Type B pancreatic cell (in vitro differentiated cells): ENCODE data around the gene TRMT11. TPM values are rescaled to one million over a fixed set of nuclear protein-coding genes. Genes with fewer than 3 reads are reported as not detected.

ENCODE experiments used
- DNase-seq: peaks from one replicate; pipeline ENCODE4 v3.0.0; 2021; ENCODE audit warnings: mixed read lengths; ENCODE audit not compliant: unreplicated experiment; ENCODE audit errors: extremely low spot score
- H3K27ac Mint-ChIP-seq: 2 replicates; pipeline ENCODE4 v1.8.0; 2021; ENCODE audit warnings: mild to moderate bottlenecking, mixed read lengths
- H3K27me3 Mint-ChIP-seq: 2 replicates; pipeline ENCODE4 v1.8.0; 2021; ENCODE audit warnings: mixed read lengths
- H3K36me3 Mint-ChIP-seq: 2 replicates; pipeline ENCODE4 v1.8.0; 2021; ENCODE audit warnings: mixed read lengths
- H3K4me1 Mint-ChIP-seq: one replicate; pipeline ENCODE4 v1.8.0; 2021; ENCODE audit warnings: mixed read lengths; ENCODE audit not compliant: unreplicated experiment
- H3K4me3 Mint-ChIP-seq: 2 replicates; pipeline ENCODE4 v1.8.0; 2021; ENCODE audit warnings: mild to moderate bottlenecking, mixed read lengths
- H3K9me3 Mint-ChIP-seq: 2 replicates; pipeline ENCODE4 v1.8.0; 2021; ENCODE audit warnings: mixed read lengths
- CTCF ChIP-seq: fragments of 200-600 bp; sonication (generic); conservative IDR thresholded peaks from 2 replicates; pipeline ENCODE4 v1.5.0; 2021; ENCODE audit warnings: antibody characterized with exemption, mild to moderate bottlenecking
- total RNA-seq: library from RNA; stranded (reverse); gene quantifications from 2 replicates; pipeline ENCODE4 v1.2.1, GENCODE V29; 2021; ENCODE audit warnings: low replicate concordance

The TRMT11 gene
- total RNA-seq, 1 donor from 2014 or later: 22.3 TPM

- DNase-seq: no peak
- no peaks in the 10 kb centered on the region for H3K27me3 Mint-ChIP-seq
- H3K4me1 Mint-ChIP-seq: peaks cover 7% of the 10 kb centered on the region
- peaks cover 11% of the 10 kb centered on the region for H3K36me3 Mint-ChIP-seq
- H3K4me3 Mint-ChIP-seq: no peak overlapping the region
- TF ChIP-seq CTCF: no peak
- no peak overlapping the region for H3K27ac Mint-ChIP-seq
- peaks cover 7% of the 10 kb centered on the region for H3K9me3 Mint-ChIP-seq
These were observed 86.5 kb downstream of the TRMT11 start for GRCh38 chr6:126072834-126073233.

- Mint-ChIP-seq H3K9me3 (no peaks in the 10 kb centered on the region), H3K27ac (no peak overlapping the region)
These were observed 89.2 kb downstream of the TRMT11 start for GRCh38 chr6:126075335-126076071.

GRCh38 chr6:126076992-126077664 lies 90.8 kb downstream of the TRMT11 start:
- Mint-ChIP-seq H3K27me3 (no peaks in the 10 kb centered on the region), H3K27ac (no peak overlapping the region), H3K9me3 (no peaks in the 10 kb centered on the region), H3K36me3 (peaks cover 6% of the 10 kb centered on the region), H3K4me3 (no peak overlapping the region), H3K4me1 (peaks cover 10% of the 10 kb centered on the region)
- TF ChIP-seq CTCF: no peak
- DNase-seq: no peak

More at GRCh38 chr6:126075335-126076071, 89.2 kb downstream of the TRMT11 start:
- TF ChIP-seq CTCF: no peak
- Mint-ChIP-seq H3K4me3 (no peak overlapping the region), H3K27me3 (no peaks in the 10 kb centered on the region), H3K4me1 (peaks cover 10% of the 10 kb centered on the region), H3K36me3 (peaks cover 6% of the 10 kb centered on the region)
- no peak for DNase-seq

- TF ChIP-seq CTCF: no peak
- DNase-seq: no peak
- H3K36me3 Mint-ChIP-seq: peaks cover 6% of the 10 kb centered on the region
- H3K4me1 Mint-ChIP-seq: peaks cover 10% of the 10 kb centered on the region
- no peak overlapping the region for H3K27ac Mint-ChIP-seq
- no peak overlapping the region for H3K4me3 Mint-ChIP-seq
- H3K9me3 Mint-ChIP-seq: no peaks in the 10 kb centered on the region
- H3K27me3 Mint-ChIP-seq: no peaks in the 10 kb centered on the region
These were observed 91.8 kb downstream of the TRMT11 start for GRCh38 chr6:126077810-126078776.

- no peak for TF ChIP-seq CTCF
- DNase-seq: no peak
- H3K4me3 Mint-ChIP-seq: no peak overlapping the region
- no peaks in the 10 kb centered on the region for H3K4me1 Mint-ChIP-seq
- no peak overlapping the region for H3K27ac Mint-ChIP-seq
- H3K27me3 Mint-ChIP-seq: no peaks in the 10 kb centered on the region
- H3K36me3 Mint-ChIP-seq: peaks cover 6% of the 10 kb centered on the region
- H3K9me3 Mint-ChIP-seq: no peaks in the 10 kb centered on the region
These were observed 97.5 kb downstream of the TRMT11 start for GRCh38 chr6:126083875-126084274.
